ENCODE data around the gene ABCC12. TPM values are rescaled to one million over a fixed set of nuclear protein-coding genes. Genes with fewer than 3 reads are reported as not detected.

ABCC12 gene
- total and polyA plus RNA-seq, 2 of the 4 experiments (the other 2 are of a cell fraction), result under 0.01 TPM; not detected in 1

- H3K9ac ChIP-seq (ENCODE audit: low read depth, low read length), result no peak overlapping the region
- peak overlapping the region; percentile 73 for H2AK9ac ChIP-seq (replicated peaks; ENCODE audit: low read depth, low read length, poor library complexity)
- WGBS, 2 experiments (ENCODE audit: extremely low coverage in 2 of 2, insufficient read length in 1 of 2), result 100% methylated on average over 1 of the region's 16 CpGs; no CpG with 5 or more reads in 1 of the 2 experiments
- no peaks in the 10 kb centered on the region for H3K9me3 ChIP-seq (ENCODE audit: control insufficient read depth, insufficient read depth, low read length)
- peaks cover 2% of the 10 kb centered on the region for H3K4me1 ChIP-seq (ENCODE audit: control insufficient read depth, insufficient read depth, low read length)
- CTCF ChIA-PET, result interaction anchor here (2.4 kb wide), 1 partner anchor 1015 kb away, joined by 11 read pairs; no protein-coding TSS in a partner anchor
- no peak overlapping the region; a peak in 1 of 4 replicates for H4K8ac ChIP-seq (ENCODE audit: low read depth in 2 of 2, low read length in 2 of 2)
- no peak overlapping the region for H3K23ac ChIP-seq (ENCODE audit: low read depth, low read length)
- no peak overlapping the region for H3K18ac ChIP-seq (ENCODE audit: low read depth, low read length)
- H3K79me1 ChIP-seq (ENCODE audit: low read depth in 1 of 2, low read length in 2 of 2), result no peaks in the 10 kb centered on the region
- H3K4me2 ChIP-seq (ENCODE audit: low read depth, low read length), result peak overlapping the region; percentile 38; the same call in 1 of the 2 replicates
- peak overlapping the region; percentile 83 for H2BK120ac ChIP-seq (ENCODE audit: low read depth, low read length)
- H3K4ac ChIP-seq (ENCODE audit: low read depth, low read length), result peak overlapping the region; percentile 66
- H3K56ac ChIP-seq (ENCODE audit: extremely low read depth, insufficient read depth, low read length), result no peak overlapping the region
- H4K91ac ChIP-seq (ENCODE audit: insufficient read depth, low read depth, low read length), result peak overlapping the region; percentile 21; the same call in 1 of the 2 replicates
- H3K27ac ChIP-seq (ENCODE audit: insufficient read depth, low read length), result no peak overlapping the region
- intact Hi-C loops (cut with micrococcal nuclease) (loop anchor here (1.0 to 10.0 kb wide), 7 partner anchors 102 to 1120 kb away; partner anchors contain the start of genes ITFG1 and PHKB), in situ Hi-C loops (cut with MboI; ENCODE audit: low sequenced_read_pairs) (loop anchor here (5.0 to 25.0 kb wide), 3 partner anchors 104 to 694 kb away; partner anchors contain the start of genes ITFG1 and PHKB), dilution Hi-C loops (cut with HindIII; ENCODE audit: low sequenced_read_pairs, unreplicated experiment) (no loop called here)
- no peak overlapping the region for H3K14ac ChIP-seq (replicated peaks; ENCODE audit: low read depth, low read length)
- H4K20me1 ChIP-seq (ENCODE audit: insufficient read depth, low read length), result no peaks in the 10 kb centered on the region
- peak overlapping the region; percentile 51 for H2AK5ac ChIP-seq (ENCODE audit: low read depth, low read length)
- no peaks in the 10 kb centered on the region for H3K36me3 ChIP-seq (ENCODE audit: control insufficient read depth, insufficient read depth, low read length)
- no TSS peak for BruUV-seq (replicated peaks)
- ATAC-seq (ENCODE audit: low read depth) (peak; percentile 85), DNase-seq (peak; percentile 85)
- H2BK15ac ChIP-seq (ENCODE audit: low read depth, low read length), result peak overlapping the region; percentile 70; the same call in 2 of the 3 replicates
- H2BK5ac ChIP-seq (ENCODE audit: low read depth, low read length, poor library complexity, severe bottlenecking), result no peak overlapping the region
- no peak overlapping the region for H3K4me3 ChIP-seq (ENCODE audit: insufficient read depth, low read depth, low read length)
- H2AFZ ChIP-seq (replicated peaks; ENCODE audit: low read length, poor library complexity), result peak overlapping the region; percentile 80
- H3K9me1 ChIP-seq (ENCODE audit: insufficient read depth, low read length), result 0 out of 2 replicates have a peak, but pooled peaks cover 5% of the 10 kb centered on the region
- H4K5ac ChIP-seq (ENCODE audit: low read depth, low read length), result no peak overlapping the region
- no peaks in the 10 kb centered on the region for H3K27me3 ChIP-seq (ENCODE audit: control insufficient read depth, insufficient read depth, low read length)
- POLR2A ChIA-PET (ENCODE audit: unreplicated experiment), result no interaction called here
- H2BK20ac ChIP-seq (ENCODE audit: low read depth, low read length), result peak overlapping the region; percentile 91; the same call in 1 of the 2 replicates
- TF ChIP-seq CHD1 (IDR thresholded peaks at IDR 0.05; ENCODE audit: low read depth, low read length) (no peak), BHLHE40 (IDR thresholded peaks at IDR 0.05; ENCODE audit: low read depth, low read length) (peak; percentile 68; the same call in 1 of the 2 replicates), CEBPB (IDR thresholded peaks at IDR 0.05; ENCODE audit: low read depth, low read length) (no peak), RFX5 (IDR thresholded peaks at IDR 0.05; ENCODE audit: low read depth, low read length) (no peak), MAZ (IDR thresholded peaks at IDR 0.05; ENCODE audit: borderline replicate concordance, low read depth, low read length) (peak; percentile 43; the same call in 1 of the 2 replicates), MAFK (IDR thresholded peaks at IDR 0.05; ENCODE audit: low read depth, low read length) (no peak), FOS (IDR thresholded peaks at IDR 0.05; ENCODE audit: low read depth, low read length) (no peak), USF2 (IDR thresholded peaks at IDR 0.05; ENCODE audit: low read depth, low read length) (no peak; the same call in 1 of the 2 replicates), MXI1 (IDR thresholded peaks at IDR 0.05; ENCODE audit: borderline replicate concordance, low read depth, low read length) (peak; percentile 94), RCOR1 (IDR thresholded peaks at IDR 0.05; ENCODE audit: insufficient replicate concordance, low read length) (no peak), RAD21 (IDR thresholded peaks at IDR 0.05; ENCODE audit: low read length) (peak; percentile 98), SMC3 (IDR thresholded peaks at IDR 0.05; ENCODE audit: low read depth, low read length) (peak; percentile 96), POLR2A (IDR thresholded peaks at IDR 0.05; ENCODE audit: low read depth, low read length) (peak; percentile 50; the same call in 1 of the 2 replicates)
- TF ChIP-seq, protein P1, sequence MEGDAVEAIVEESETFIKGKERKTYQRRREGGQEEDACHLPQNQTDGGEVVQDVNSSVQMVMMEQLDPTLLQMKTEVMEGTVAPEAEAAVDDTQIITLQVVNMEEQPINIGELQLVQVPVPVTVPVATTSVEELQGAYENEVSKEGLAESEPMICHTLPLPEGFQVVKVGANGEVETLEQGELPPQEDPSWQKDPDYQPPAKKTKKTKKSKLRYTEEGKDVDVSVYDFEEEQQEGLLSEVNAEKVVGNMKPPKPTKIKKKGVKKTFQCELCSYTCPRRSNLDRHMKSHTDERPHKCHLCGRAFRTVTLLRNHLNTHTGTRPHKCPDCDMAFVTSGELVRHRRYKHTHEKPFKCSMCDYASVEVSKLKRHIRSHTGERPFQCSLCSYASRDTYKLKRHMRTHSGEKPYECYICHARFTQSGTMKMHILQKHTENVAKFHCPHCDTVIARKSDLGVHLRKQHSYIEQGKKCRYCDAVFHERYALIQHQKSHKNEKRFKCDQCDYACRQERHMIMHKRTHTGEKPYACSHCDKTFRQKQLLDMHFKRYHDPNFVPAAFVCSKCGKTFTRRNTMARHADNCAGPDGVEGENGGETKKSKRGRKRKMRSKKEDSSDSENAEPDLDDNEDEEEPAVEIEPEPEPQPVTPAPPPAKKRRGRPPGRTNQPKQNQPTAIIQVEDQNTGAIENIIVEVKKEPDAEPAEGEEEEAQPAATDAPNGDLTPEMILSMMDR (conservative IDR thresholded peaks at IDR 0.05; ENCODE audit: low read depth, low read length), result peak; percentile 96
- TF ChIP-seq, protein P2, sequence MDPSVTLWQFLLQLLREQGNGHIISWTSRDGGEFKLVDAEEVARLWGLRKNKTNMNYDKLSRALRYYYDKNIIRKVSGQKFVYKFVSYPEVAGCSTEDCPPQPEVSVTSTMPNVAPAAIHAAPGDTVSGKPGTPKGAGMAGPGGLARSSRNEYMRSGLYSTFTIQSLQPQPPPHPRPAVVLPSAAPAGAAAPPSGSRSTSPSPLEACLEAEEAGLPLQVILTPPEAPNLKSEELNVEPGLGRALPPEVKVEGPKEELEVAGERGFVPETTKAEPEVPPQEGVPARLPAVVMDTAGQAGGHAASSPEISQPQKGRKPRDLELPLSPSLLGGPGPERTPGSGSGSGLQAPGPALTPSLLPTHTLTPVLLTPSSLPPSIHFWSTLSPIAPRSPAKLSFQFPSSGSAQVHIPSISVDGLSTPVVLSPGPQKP (IDR thresholded peaks at IDR 0.05; ENCODE audit: borderline replicate concordance, low read depth, low read length), result no peak
These were observed 1.0 kb upstream of the ABCC12 start for GRCh38 chr16:48156790-48157209.
